KMS-11 (cell line): ENCODE measurements around the gene CORO2A.

Experiments used
- H2AFZ ChIP-seq: fragments of 200-600 bp; sonication (generic); 2 replicates; pipeline ENCODE4 v1.6.1; 2016; ENCODE audit warnings: antibody characterized with exemption, mixed run types, low read depth
- H3K27ac ChIP-seq: fragments of 200-600 bp; sonication (generic); 2 replicates; pipeline ENCODE4 v1.6.1; 2016; ENCODE audit warnings: mild to moderate bottlenecking, mixed run types
- H3K27me3 ChIP-seq: fragments of 200-600 bp; sonication (generic); 2 replicates; pipeline ENCODE4 v1.6.1; 2017; ENCODE audit warnings: mild to moderate bottlenecking, low read depth, mixed run types, moderate library complexity; ENCODE audit not compliant: insufficient read depth
- H3K36me3 ChIP-seq: fragments of 200-600 bp; sonication (generic); 2 replicates; pipeline ENCODE4 v1.6.1; 2017; ENCODE audit warnings: mild to moderate bottlenecking, mixed run types; ENCODE audit not compliant: insufficient read depth
- H3K4me1 ChIP-seq: fragments of 200-600 bp; sonication (generic); 2 replicates; pipeline ENCODE4 v1.6.1; 2016; ENCODE audit warnings: mild to moderate bottlenecking, low read depth, mixed run types; ENCODE audit not compliant: poor library complexity, severe bottlenecking
- H3K4me2 ChIP-seq: fragments of 200-600 bp; sonication (generic); 2 replicates; pipeline ENCODE4 v1.7.0; 2016; ENCODE audit warnings: mild to moderate bottlenecking, mixed run types
- H3K4me3 ChIP-seq: fragments of 200-600 bp; sonication (generic); IDR thresholded peaks from 2 replicates; pipeline ENCODE4 v1.6.1; 2017; ENCODE audit warnings: low read depth, low read length, mixed read lengths; ENCODE audit not compliant: insufficient read depth
- H3K79me2 ChIP-seq: fragments of 200-600 bp; sonication (generic); 2 replicates; pipeline ENCODE4 v1.6.1; 2016; ENCODE audit warnings: low read depth, mixed run types; ENCODE audit not compliant: insufficient read depth
- H3K9ac ChIP-seq: fragments of 200-600 bp; sonication (generic); 2 replicates; pipeline ENCODE4 v1.6.1; 2016; ENCODE audit warnings: mild to moderate bottlenecking, mixed run types
- H4K20me1 ChIP-seq: fragments of 200-600 bp; sonication (generic); 2 replicates; pipeline ENCODE4 v1.6.1; 2016; ENCODE audit warnings: mild to moderate bottlenecking, mixed run types; ENCODE audit not compliant: insufficient read depth
- TF ChIP-seq, protein P1 (sequence below): fragments of 200-600 bp; sonication (generic); conservative IDR thresholded peaks from 2 replicates; pipeline ENCODE4 v1.6.1; 2017; ENCODE audit warnings: low read depth, mild to moderate bottlenecking, antibody characterized with exemption, low read length, moderate library complexity, mixed read lengths

CORO2A gene

DNA sequence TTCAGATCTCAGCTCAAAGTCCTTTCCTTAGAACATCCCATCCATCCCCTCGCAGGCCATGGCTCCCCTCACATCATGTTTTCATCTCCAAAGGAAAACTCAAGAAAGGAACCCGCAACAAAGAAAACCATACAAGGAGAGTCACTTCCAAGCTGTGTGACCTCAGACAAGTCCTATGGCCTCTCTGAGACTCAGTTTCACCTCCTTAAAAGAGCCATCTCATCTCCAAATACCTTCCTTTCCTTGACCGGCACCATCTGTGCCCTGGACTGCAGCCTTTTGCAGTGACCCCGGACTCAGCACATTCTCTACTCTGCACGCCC, 10.7 kb downstream of the CORO2A start:
- Histone ChIP-seq H2AFZ (no peak overlapping the region), H4K20me1 (no peaks in the 10 kb centered on the region), H3K4me1 (no peaks in the 10 kb centered on the region), H3K27ac (no peak overlapping the region), H3K9ac (no peak overlapping the region), H3K79me2 (no peaks in the 10 kb centered on the region), H3K27me3 (no peaks in the 10 kb centered on the region), H3K4me2 (no peak overlapping the region), H3K4me3 (no peak overlapping the region), H3K36me3 (no peaks in the 10 kb centered on the region)
- TF ChIP-seq, protein P1, sequence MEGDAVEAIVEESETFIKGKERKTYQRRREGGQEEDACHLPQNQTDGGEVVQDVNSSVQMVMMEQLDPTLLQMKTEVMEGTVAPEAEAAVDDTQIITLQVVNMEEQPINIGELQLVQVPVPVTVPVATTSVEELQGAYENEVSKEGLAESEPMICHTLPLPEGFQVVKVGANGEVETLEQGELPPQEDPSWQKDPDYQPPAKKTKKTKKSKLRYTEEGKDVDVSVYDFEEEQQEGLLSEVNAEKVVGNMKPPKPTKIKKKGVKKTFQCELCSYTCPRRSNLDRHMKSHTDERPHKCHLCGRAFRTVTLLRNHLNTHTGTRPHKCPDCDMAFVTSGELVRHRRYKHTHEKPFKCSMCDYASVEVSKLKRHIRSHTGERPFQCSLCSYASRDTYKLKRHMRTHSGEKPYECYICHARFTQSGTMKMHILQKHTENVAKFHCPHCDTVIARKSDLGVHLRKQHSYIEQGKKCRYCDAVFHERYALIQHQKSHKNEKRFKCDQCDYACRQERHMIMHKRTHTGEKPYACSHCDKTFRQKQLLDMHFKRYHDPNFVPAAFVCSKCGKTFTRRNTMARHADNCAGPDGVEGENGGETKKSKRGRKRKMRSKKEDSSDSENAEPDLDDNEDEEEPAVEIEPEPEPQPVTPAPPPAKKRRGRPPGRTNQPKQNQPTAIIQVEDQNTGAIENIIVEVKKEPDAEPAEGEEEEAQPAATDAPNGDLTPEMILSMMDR: no peak

DNA sequence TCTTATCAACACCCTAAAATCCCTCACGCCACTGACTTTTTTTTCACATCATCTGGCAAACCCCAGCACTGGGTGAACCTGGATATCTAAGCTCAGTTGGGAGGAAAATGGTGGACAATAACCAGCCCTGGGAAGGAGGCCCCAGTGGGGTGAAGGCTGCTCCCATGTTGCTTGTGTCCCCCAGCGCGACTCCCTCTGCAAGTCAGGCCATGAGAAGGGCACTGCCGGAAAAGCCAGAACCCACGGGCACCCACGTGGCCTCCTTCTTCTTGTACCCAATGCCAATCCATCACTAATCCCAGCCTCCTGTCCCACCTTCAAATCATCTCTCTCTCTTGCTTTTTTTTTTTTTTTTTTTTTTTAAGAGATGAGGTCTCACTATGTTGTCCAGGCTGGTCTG, 11.4 kb downstream of the CORO2A start:
- no peaks in the 10 kb centered on the region for H3K36me3 ChIP-seq
- no peak overlapping the region for H2AFZ ChIP-seq
- H3K79me2 ChIP-seq: no peaks in the 10 kb centered on the region
- H3K4me3 ChIP-seq: no peak overlapping the region
- no peak overlapping the region for H3K4me2 ChIP-seq
- no peaks in the 10 kb centered on the region for H4K20me1 ChIP-seq
- H3K27me3 ChIP-seq: no peaks in the 10 kb centered on the region
- TF ChIP-seq, protein P1: no peak
- no peaks in the 10 kb centered on the region for H3K4me1 ChIP-seq
- H3K27ac ChIP-seq: no peak overlapping the region
- no peak overlapping the region for H3K9ac ChIP-seq

DNA sequence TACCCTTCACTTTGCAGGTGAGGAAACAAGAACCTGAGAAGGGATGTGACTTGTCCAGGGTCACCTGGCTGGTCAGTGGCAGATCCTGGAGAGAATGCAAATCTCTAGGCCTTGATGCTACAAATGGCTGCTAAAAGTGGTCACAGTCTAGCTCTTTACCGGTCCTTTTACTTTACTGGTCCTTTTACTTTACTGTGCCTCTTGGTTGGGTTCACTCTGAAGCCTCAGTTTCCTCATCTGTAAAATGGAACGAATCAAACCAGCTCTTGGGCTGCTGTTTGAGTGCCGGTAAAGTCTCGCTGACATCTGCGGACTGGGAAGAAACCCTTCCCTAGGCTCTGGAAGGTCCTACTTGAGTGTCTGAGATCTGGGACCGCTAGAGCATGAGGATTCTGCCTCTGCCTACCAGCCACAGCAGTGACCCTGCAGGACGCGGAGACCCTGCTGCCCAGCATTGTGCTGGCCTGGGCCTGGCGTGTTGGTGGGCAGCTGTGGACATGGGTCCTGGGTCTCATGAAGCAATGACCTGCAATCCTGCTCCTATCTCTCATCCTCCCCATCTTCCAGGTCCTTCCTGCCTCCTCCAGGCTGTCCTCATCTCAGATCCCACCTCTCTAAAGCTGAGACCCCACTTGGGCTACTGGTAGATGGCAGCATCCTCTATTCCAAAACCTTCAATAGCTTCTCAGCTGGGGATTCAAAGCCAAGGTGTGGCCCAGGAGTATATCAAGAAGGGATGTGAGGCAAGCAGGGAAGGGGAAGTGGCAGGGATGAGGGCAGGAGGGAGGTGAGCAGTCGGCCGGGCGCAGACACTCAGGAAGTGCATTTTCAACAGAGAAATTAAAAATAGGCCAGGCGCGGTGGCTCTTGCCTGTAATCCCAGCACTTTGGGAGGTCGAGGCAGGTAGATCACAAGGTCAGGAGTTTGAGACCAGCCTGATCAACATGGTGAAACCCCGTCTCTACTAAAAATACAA, 13.3 kb downstream of the CORO2A start:
- Histone ChIP-seq H3K4me1 (no peaks in the 10 kb centered on the region), H2AFZ (no peak overlapping the region), H3K9ac (no peak overlapping the region), H3K27me3 (no peaks in the 10 kb centered on the region), H3K79me2 (no peaks in the 10 kb centered on the region), H3K4me2 (no peak overlapping the region), H4K20me1 (no peaks in the 10 kb centered on the region), H3K36me3 (no peaks in the 10 kb centered on the region), H3K4me3 (no peak overlapping the region), H3K27ac (no peak overlapping the region)
- TF ChIP-seq, protein P1: no peak

DNA sequence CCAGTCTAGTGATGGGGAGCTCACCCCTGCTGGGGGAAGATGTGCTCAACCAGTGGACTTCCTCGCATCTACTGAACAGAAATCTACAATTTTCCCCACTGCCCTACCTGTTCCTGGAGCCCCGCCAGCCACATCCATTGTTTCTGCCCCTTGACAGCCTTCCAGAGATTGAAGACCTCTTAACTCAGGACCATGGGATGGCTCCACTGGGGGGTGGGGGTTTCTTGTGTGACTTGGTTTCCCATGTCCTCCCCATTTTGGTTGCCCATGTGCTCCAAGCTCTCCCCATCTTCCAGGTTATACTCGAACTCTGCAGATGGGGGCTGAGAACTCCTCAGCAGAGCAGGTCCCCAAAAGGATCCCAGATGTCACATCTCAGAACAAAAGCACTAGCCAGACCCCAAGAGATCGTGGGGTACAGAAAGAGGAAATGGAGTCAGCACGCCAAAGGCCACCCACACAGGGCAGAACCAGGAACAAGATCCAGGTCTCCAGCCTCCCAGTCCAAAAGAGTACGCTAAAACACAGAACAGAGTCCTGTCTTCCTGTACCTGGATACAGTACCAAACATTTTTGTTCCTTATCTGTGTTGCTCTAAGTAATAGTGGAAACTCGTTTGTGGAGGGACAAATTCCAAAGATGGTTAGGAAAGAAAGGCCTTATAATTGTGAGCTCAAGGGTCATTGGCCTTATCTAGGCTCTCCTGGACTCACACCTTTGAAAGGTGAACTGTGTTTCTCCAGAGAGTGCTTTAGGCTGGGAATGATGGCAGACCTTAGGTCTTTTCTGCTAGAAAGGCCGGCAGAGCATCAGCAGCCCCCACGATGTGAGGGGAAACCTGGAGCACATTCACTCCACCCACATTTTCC, 15.8 kb downstream of the CORO2A start:
- Histone ChIP-seq H2AFZ (no peak overlapping the region), H3K36me3 (no peaks in the 10 kb centered on the region), H3K27me3 (no peaks in the 10 kb centered on the region), H3K79me2 (no peaks in the 10 kb centered on the region), H3K4me3 (no peak overlapping the region), H3K9ac (no peak overlapping the region), H3K4me1 (no peaks in the 10 kb centered on the region), H3K27ac (no peak overlapping the region), H3K4me2 (no peak overlapping the region), H4K20me1 (no peaks in the 10 kb centered on the region)
- TF ChIP-seq, protein P1: no peak
